Measurements from ENCODE around the gene DYSF.
"Not testable (repeated sequence)": the region's sequence is repeated elsewhere in the genome, so short reads cannot be mapped to it uniquely, and the experiment has no call there.

DYSF gene

DNA sequence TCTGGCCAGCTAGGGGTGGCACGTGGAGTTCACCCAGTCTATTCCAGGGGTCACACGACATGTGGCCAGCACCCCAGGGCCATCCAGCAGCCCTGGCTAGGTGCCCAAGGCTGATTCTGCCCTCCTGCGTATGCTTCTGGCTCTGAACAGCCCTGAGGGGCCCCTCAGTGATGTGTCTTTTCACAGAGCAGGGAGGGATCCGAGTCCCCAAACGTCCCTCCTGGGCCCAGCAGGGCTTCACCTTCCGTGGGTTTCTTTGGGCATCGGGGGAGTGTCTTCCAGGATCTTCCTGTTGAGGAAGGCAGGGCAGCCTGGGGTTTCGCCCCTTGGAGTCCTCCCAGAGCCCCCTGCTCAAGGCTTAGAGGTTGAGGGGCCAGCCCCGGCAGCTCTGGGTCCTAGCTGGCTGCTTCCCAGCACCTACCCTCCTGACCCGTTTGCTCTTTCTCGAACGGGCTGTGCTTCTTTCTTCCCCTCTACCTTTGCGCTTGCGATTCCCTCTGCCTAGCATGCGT, 165.9 kb downstream of the DYSF start:
- DNase-seq = no peak

DNA sequence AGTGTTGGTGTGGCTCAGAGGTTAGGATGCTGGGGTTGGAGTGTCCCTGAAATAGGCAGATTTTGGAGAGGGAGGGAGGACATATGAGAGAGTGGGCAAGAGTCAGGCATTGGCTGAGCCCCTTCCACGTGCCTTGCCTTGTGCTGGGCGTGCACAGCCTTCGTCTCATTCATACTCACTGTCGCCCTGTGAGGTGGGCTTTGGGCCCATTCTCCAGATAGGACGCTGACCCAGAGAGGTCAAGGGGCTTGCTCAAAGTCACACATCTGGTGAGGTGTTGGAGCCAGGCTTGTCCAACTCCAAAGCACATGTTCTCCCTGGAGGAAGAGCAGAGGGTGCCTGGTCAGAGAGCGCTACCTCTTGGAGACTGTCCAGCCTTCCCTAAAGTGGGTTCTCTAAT, 166.8 kb downstream of the DYSF start:
- no peak for DNase-seq

DNA sequence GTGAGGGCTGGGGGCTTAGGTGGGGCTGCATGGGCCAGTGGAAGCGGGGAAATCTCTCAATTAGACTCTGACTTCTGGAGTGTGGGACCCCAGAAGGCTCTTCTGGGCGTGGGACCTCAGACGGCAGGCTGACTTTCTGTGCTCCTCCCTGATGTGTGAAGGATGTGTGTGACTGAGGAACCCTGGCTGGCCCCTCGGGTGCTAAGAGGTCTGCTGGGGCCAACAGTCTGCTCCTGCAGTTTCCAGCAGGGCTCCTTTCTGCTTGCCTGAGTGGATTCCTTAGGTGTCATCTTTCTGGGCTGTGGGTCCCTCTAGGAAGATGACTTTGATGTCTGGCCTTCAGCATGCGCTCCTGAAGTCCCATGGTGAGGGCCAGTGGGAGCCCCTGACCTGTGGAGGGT, 167.5 kb downstream of the DYSF start:
- no peak for DNase-seq

DNA sequence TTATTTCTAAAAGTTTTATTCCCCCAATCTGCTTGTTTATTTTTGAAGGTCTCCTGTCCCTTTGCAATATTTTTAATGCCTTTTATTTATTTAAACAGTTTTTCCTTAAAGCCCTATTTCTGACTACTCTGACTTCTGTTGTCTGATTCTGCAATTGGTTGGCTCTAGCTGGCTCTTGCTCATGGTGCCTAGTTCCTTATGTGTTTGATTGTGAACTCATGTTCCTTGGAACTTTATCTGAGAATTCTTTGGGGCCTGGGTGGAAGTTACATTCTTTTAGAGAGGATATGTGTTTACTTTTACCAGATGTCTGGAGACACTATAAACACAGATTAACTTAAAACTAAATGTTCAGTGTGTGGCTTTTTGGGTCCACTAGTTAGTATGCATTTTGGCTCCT, 175.9 kb downstream of the DYSF start:
- no peak for DNase-seq

DNA sequence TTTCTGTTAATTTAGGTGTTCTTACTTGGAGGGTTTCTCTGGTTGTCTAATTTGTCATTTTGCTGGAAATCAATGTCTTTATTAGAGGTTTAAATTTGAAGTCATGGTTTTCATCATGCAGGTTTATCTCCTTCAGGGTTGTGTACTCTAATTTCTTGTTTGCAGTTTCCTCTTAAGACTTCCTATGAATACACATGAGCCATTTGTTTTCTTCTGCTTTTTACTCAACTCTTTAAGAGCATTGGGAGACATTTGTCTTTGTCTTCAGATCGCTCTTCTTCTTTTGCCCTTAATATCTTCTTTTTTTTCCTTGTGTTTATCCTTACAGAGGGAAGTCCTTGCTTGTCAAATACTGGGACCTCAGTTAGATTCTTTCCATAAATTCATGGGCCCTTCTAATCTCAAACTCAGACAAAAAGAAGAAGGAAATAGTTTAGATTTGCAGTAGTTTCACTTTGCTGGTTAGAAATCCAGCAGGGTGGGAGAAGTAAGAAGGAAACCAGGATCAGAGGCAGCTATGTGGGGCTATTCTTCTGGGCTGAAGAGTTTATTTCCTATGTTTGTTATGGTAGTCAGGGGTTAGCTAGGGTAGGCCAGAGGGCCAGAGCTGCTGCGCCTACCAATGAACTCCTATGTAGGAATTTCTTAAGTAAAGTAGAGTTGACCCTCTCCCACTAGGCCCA, 176.6 kb downstream of the DYSF start:
- no peak for DNase-seq

DNA sequence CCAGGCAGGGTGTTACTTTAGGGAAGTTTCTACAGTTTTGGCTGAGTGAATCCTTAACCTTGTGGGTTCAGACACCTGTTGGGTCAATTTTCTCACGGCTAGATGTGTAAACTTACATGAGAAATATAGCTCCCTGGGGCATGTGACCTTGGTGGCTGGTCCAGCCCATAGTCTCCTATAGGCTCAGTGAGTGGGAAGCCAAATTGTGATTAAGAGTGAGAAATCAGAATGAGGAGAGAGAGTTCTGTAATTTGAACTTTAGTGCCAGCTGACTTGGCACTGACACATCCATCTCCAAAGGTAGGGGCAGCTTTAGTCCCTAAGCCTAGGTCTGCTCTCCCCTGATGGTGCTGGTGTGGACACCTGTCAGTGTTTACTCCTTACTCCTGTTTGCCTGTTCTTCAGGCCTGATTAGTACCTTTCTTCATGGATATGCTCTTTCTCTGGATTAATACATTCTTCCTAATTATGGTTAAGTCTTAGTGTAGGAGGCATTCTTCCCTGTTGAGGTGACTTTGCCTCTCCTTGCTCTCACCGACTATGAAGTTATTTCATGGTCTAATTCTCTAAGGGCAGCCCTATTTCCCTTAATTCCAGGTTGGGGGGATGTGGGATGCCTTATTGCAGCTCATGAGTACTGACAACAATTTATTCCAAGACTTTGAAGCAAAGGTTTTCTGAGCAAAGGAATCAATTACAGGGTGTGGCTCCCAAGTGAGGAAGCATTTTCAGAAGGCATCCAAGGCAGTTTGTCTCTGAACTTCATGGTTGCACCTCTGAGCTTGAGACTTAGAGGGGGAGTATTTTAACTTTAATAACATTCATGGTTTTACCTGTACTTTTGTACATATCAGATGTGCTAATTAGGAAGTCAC, 177.3 kb downstream of the DYSF start:
- no peak for DNase-seq

DNA sequence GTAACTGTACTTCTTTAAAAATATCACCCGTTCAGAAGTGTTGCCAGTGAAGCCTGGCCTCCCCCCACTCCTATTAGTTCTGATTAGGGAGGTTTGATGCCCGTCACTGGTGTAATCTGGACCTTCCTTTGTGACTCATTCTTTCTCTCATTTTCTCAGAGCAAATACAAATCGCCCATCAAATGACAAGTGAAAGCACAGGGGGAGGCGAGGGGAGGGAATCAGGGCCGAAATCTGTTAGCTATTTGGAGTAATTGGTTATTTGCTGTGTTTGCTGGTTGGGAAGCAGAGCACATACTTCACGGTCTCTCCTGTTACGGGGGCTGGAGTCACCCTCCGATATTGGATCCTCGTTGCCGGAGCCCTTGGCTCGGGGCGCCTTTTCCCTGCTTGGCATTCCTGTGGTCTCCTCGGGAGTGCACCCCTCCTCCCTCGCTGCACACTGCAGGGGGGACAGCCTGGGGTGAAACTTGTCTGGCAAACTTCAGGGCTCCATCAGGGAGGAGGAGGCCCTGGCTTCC, 178.1 kb downstream of the DYSF start:
- DNase-seq = no peak

DNA sequence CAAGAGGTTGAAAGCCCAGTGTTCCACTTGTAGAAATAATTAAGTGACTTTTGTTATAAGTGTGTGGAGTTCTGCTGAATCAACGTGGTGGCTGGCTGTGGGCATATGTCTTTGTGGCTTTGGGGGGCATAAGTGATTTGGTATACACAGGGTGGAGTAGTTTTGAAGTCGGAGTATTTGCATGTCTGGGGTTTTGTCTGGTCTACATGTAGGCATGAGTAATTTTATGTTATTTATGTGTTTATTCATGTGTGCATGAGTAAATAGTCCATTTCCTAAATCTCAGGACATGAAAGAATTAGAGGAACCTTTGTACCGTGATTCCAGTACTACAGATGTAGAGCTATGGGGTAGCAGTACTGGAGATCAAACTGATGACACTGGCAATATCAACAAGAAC, 179.7 kb downstream of the DYSF start:
- DNase-seq = no peak

DNA sequence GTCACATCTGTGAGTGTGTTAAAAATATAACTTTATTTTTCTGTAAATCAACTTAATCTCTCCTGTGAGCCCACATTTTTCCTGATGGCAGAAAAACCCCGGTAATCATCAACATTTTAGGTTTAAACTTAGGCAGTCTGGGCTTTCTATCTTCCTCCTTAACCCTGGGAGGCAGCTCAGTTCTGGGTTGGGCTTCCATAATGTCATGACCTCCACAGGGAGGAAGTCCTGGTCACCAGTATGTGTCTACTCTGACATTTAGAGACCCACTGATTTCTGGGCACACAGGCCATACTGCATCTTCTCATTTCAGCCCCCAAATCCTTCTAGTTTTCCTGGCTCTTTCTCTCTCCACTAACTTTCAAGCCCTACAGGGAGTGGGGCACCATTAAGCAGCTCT, 181.2 kb downstream of the DYSF start:
- no peak for DNase-seq

DNA sequence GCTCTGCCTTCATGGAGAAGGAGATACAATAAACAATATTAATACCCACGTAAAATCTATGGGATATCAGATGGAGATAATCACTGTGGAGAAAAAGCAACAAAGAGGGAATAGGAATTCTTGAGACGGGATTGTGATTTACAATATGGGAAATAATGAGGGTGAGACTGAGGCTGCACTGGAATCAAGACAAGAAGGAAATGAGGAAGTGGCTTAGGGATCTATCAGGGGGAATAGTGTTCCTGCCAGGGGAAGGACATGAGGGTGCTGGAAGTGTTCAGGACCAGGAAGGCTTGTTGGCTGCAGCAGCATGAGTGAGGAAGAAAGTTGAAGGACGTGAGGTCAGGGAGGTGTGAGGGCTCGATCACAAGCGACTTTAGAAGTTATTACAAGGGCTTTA, 182.4 kb downstream of the DYSF start:
- DNase-seq = no peak

DNA sequence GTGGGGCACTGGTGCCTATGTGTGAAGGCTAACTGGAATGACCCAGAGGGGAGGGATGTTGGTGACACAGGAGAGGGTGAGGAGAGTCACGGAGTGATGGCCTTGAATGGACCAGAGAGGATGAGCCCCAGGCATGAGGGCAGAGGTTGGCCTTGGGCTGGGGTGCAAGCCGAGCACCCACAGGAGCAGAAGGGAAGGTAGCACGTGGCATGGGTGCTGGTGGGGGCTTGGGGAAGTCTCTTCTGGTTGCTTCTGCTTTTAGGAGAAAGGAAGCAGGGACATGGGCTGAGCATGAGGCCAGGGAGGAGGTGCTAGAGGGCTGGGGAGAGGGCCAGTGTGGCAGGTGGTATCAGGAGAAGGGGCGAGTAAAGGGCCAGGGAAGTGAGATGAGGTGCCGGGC, 183.8 kb downstream of the DYSF start:
- no peak for DNase-seq

DNA sequence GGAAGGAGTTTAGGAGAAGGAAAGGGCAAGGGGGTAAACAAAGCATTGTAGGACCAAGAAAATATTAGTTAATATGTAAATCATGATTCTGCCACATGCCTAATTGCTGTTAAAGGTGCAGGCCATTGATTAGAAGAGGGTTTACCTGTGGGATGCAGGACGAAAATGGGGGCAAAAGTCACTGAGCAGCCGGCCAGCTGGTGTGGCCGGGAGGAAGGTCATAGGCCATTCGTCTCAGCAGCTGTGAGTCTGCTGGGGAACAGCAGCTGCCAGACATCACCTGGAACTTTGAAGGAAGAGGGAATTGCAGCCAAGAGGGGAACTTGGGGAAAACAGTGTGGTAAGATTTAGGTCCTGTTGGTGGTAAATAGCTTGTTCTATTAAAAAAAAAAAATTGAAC, 184.4 kb downstream of the DYSF start:
- DNase-seq = no peak

DNA sequence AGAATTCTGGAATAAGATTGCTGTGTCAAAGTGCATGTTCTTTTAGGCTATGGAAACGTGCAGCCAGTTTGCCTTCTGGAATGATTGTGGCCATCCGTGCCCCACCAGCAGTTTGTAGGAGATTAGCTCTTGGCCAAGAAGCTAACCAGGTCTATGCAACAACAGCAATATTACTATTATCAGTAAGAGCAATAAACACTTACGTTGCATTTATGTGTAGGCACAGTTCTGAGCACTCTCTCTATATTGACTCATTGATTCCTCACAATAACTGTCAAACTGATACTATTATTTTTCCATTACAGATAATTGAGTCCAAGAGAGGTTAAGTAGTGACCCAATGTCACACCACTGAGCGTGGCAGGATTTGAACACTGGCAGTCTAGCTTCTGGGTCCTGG, 186.4 kb downstream of the DYSF start:
- no peak for DNase-seq

DNA sequence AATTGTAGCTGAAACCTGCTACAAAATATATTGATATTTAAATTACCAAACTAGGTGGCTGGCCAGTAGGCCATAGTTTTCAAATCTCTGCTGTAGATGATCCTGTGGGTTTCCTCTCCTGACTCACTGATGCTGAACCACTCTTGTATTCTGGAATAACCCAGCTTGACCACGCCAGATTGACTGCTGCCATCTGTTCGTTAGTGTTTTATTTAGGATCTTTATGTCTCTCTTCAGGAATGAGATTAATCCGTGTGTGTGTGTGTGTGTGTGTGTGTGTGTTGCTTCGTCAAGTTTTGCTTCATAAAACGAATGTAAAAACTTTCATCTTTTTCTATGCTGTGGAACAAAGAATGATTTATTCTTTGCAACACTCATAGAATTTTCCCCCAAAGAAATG, 187.1 kb downstream of the DYSF start:
- DNase-seq = no peak

DNA sequence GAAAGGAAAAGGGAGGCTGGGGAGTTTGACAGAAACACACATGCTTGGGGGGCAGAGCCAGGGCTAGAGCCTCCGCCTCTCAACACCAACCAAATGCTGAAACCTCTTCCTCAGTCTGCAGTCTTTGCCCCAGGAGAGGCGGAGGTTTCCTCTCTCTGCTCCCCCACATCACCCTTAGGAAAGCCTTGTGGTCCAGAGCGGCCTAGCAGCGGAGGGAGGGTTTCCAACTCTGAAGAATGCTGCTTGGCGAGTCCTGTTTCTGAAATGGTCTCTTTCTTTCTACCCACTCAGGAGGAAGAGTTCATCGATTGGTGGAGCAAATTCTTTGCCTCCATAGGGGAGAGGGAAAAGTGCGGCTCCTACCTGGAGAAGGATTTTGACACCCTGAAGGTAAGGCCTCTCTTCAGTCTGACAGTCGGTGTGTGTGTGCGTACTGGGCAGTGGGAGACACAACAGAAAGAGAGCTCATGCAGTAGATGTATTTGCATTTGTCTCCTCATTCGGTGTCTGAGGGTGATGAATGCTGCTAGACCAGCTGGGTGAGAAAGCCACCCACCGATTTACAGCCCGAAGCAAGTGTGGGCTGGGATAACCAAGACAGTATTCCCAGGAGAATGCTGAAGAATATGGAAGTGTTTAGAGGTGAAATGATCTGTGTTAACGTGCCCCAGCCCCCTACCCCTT, 190.5 kb downstream of the DYSF start:
- no peak for DNase-seq

DNA sequence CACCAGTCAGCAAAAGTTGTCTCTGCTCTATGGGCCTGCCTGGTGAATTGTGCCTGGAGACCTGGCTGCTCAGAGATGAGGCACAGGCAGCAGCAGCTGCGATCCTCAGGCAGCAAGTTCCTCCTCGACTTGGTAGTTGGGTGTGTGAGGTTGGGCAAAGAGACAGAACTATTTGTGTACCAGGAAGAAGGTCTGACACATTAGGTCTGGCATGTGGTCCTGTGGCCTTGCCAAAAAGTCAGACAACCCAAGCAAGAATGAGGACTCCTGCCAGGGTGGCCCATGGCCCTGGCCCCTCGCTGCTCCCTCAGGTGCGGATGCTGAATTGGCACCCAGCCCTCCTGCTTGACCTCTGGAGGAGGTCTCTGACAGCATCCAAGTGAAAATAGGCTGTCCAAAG, 192.7 kb downstream of the DYSF start:
- no peak for DNase-seq

DNA sequence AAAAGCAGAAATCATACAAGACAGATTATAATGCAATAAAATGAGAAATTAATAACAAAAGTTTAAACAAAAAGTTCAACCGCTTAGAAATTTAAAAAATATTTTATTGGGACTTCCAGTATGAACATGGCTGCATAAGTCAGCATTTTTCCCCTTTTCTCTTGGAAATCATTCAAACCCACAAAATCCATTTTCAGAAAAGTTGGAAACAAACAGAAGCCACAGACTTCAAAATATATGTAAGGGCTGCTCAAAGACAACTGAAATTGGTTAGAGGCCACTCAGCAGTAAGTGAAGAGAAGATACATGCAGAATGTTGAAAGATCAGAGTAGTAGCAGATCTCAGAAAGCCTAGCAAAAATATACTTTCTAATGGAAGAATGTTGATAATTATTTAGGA, 194.0 kb downstream of the DYSF start:
- DNase-seq = no peak

DNA sequence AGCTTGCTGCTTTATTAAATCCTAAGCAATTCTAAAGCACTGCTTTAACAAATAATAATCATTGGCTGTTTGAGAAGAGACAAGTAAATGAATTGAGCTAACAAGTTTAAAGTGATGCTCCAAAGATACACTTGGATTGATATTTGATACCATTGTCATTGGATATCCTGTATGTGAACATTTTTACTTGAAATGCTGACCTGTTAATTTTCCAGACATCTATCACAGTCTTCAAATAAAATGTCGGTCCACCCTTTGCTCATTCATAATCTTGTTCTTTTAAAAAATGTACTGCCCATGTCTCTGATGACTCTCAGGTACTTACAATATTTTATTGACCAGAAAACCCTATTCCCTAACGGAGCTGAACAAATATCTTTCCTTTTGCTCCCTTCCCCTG, 202.1 kb downstream of the DYSF start:
- no peak for DNase-seq

DNA sequence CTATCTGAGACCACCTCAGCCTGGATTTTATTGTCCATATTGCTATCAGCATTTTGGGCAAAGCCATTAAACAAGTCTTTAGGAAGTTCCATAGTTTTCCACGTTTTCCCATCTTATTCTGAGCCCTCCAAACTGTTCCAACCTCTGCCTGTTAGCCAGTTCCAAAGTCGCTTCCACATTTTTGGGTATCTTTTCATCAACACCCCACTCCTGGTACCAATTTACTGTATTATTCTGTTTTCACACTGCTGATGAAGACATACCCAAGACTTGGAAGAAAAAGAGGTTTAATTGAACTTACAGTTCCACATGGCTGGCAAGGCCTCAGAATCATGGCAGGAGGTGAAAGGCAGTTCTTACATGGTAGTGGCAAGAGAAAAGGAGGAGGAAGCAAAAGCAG, 204.9 kb downstream of the DYSF start:
- DNase-seq = not testable (repeated sequence)

DNA sequence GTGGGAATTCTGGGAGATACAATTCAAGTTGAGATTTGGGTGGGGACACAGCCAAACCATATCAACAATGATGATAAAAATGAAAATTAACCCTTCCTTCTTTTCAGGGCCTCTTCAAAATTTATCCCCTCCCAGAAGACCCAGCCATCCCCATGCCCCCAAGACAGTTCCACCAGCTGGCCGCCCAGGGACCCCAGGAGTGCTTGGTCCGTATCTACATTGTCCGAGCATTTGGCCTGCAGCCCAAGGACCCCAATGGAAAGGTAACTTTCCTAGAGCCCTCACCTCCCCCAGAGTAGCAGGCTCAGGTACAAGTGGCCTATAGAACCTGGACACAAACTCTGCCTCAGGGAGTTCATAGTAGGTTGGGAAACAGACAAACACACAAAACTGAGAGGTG, 205.4 kb downstream of the DYSF start:
- DNase-seq = no peak

DNA sequence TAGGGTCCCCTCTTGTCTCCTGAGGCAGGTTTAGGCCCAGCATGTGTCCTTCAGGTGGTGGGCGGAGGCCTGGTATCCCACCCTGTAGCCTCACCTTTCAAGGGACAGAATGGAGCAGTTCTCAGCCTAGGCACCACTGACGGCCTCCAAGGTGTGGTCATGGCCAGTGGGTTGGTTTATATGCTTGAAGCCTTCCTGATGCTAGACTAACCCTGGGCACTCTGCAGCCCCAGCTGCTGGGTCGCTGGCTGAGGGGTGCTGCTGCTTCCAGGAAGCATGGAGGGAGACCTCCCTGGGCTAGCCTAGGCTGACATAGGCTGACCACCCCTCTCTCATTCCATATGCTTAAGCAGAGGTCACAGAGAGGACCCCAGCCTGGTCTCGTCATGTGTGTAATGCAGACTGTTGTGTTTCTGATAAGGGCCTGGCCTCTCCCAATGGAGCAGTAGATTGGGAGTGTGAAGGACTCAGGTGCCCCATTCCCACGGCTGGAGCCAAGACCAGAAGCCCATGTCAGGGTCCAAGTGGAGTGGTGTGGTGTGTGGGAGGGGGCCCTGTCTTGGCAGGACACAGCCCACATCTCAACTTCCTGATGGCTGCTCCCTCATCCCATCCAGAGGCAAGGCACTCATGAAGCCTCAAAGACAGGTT, 206.6 kb downstream of the DYSF start:
- DNase-seq = no peak

DNA sequence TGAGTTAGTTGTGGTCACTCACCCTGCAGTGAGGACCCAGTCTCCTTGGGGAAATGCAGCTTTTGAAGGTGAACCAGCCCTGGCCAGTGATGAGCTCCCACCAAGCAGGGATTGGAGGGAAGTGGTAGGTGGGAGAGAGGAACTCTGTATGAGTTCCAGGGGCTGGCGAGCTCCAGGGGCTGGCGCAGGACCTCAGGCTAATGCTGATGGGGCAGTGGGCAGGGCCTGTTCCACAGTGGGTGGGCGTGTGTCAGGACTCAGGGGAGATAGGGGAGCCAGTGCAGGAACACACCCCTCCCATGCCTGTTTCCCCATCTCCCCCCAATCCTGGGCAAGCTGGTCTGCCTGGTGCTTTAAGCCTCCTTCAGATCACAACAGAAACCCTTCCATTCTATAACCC, 208.4 kb downstream of the DYSF start:
- no peak for DNase-seq
